Fibroblast of pulmonary artery (primary cell): Measurements from ENCODE around the gene RGS14.

Experiments used
- DNase-seq: peaks from one replicate; pipeline ENCODE4 v3.0.0-alpha.2; 2010; ENCODE audit warnings: low read depth
- H3K4me3 ChIP-seq: replicated peaks from 2 replicates; pipeline ENCODE4 v1.5.1; 2011; ENCODE audit warnings: low read depth, mild to moderate bottlenecking, control low read depth, low read length, moderate library complexity
- CTCF ChIP-seq: IDR thresholded peaks from 2 replicates; pipeline ENCODE4 v1.5.1; 2011; ENCODE audit warnings: mild to moderate bottlenecking, control low read depth, low read length, inconsistent platforms; ENCODE audit errors: missing control alignments

The RGS14 gene

GRCh38 chr5:177377851-177378776 lies 20.4 kb downstream of the RGS14 start:
- no peak overlapping the region for H3K4me3 ChIP-seq
- no peak for TF ChIP-seq CTCF
- DNase-seq = no peak

- peak; percentile 70 for DNase-seq
- no peak overlapping the region for H3K4me3 ChIP-seq
- no peak for TF ChIP-seq CTCF
Measured at GRCh38 chr5:177378884-177379883, 21.5 kb downstream of the RGS14 start.

- no peak for DNase-seq
- no peak overlapping the region for H3K4me3 ChIP-seq
- no peak for TF ChIP-seq CTCF
Measured at GRCh38 chr5:177380805-177381126, 23.0 kb downstream of the RGS14 start.

GRCh38 chr5:177382423-177383029 lies 24.8 kb downstream of the RGS14 start:
- peak; percentile 49 for DNase-seq
- H3K4me3 ChIP-seq = no peak overlapping the region
- TF ChIP-seq CTCF = peak; percentile 44

- H3K4me3 ChIP-seq = no peak overlapping the region
- no peak for DNase-seq
- TF ChIP-seq CTCF = no peak
Measured at GRCh38 chr5:177383181-177383580, 25.5 kb downstream of the RGS14 start.

- no peak within 1 kb of the TSS for H3K4me3 ChIP-seq
- no peak for DNase-seq
- TF ChIP-seq CTCF = no peak
Measured at GRCh38 chr5:177384134-177384533, 26.4 kb downstream of the RGS14 start, which contains the start of gene SLC34A1. Gene SLC34A1, plus strand, starts transcription at chr5:177384434. Its CDS starts 1,308 bp downstream, at chr5:177385742.
